GM23338 (cell line): ENCODE data around the gene SLC6A7. TPM values are rescaled to one million over a fixed set of nuclear protein-coding genes. Genes with fewer than 3 reads are reported as not detected.

Experiments
- ATAC-seq: fragments of 200-7000 bp; cut with Tn5 transposase; 3 replicates; pipeline ENCODE4 v1.9.1; 2020
- DNase-seq: peaks from one replicate; pipeline ENCODE4 v3.0.0-alpha.2; 2015; ENCODE audit warnings: low spot score
- H2AFZ ChIP-seq: fragments of 200-600 bp; sonication (generic); 2 replicates; pipeline ENCODE4 v1.8.0; 2016; ENCODE audit warnings: antibody characterized with exemption, mild to moderate bottlenecking, moderate library complexity
- H3F3A ChIP-seq: fragments of 200-600 bp; sonication (generic); replicated peaks from 2 replicates; pipeline ENCODE4 v1.8.0; 2017; ENCODE audit warnings: antibody characterized with exemption, mixed run types, low read depth
- H3K27ac ChIP-seq: fragments of 200-600 bp; sonication (generic); 2 replicates; pipeline ENCODE4 v1.6.1; 2016; ENCODE audit warnings: low read depth
- H3K27me3 ChIP-seq: fragments of 200-600 bp; sonication (generic); 2 replicates; pipeline ENCODE4 v1.8.0; 2016; ENCODE audit warnings: mild to moderate bottlenecking, mixed run types, moderate library complexity; ENCODE audit not compliant: insufficient read depth
- H3K36me3 ChIP-seq: fragments of 200-600 bp; sonication (generic); 2 replicates; pipeline ENCODE4 v1.8.0; 2016; ENCODE audit warnings: mild to moderate bottlenecking; ENCODE audit not compliant: insufficient read depth
- H3K4me1 ChIP-seq: fragments of 200-600 bp; sonication (generic); 2 replicates; pipeline ENCODE4 v1.8.0; 2016; ENCODE audit warnings: mild to moderate bottlenecking, moderate library complexity; ENCODE audit not compliant: insufficient read depth
- H3K4me2 ChIP-seq: fragments of 200-600 bp; sonication (generic); 2 replicates; pipeline ENCODE4 v1.7.1; 2017; ENCODE audit warnings: mixed run types
- H3K4me3 ChIP-seq: fragments of 200-600 bp; sonication (generic); 2 replicates; pipeline ENCODE4 v1.6.1; 2016; ENCODE audit warnings: mixed run types
- H3K79me2 ChIP-seq: fragments of 200-600 bp; sonication (generic); replicated peaks from 2 replicates; pipeline ENCODE4 v1.8.0; 2017; ENCODE audit warnings: mild to moderate bottlenecking; ENCODE audit not compliant: insufficient read depth
- H3K9me2 ChIP-seq: fragments of 200-600 bp; sonication (generic); 2 replicates; pipeline ENCODE4 v1.8.0; 2017; ENCODE audit not compliant: insufficient read depth
- H4K20me1 ChIP-seq: fragments of 200-600 bp; sonication (generic); replicated peaks from 2 replicates; pipeline ENCODE4 v1.8.0; 2017; ENCODE audit warnings: mild to moderate bottlenecking; ENCODE audit not compliant: insufficient read depth
- H3K27ac Mint-ChIP-seq: 2 replicates; pipeline ENCODE4 v1.8.0; 2020; ENCODE audit warnings: inconsistent platforms, mild to moderate bottlenecking, moderate library complexity, mixed read lengths
- H3K27me3 Mint-ChIP-seq: 3 replicates; pipeline ENCODE4 v1.8.0; 2022; ENCODE audit warnings: low read depth, mild to moderate bottlenecking, moderate library complexity, mixed read lengths, inconsistent platforms; ENCODE audit not compliant: insufficient read depth, poor library complexity
- H3K36me3 Mint-ChIP-seq: 3 replicates; pipeline ENCODE4 v1.8.0; 2021; ENCODE audit warnings: low read depth, mild to moderate bottlenecking, inconsistent platforms, moderate library complexity, mixed read lengths
- H3K4me1 Mint-ChIP-seq: 3 replicates; pipeline ENCODE4 v1.8.0; 2020; ENCODE audit warnings: mild to moderate bottlenecking, inconsistent platforms, mixed read lengths
- H3K4me3 Mint-ChIP-seq: 3 replicates; pipeline ENCODE4 v1.8.0; 2021; ENCODE audit warnings: moderate library complexity, mild to moderate bottlenecking, inconsistent platforms, mixed read lengths
- H3K9me3 Mint-ChIP-seq: 3 replicates; pipeline ENCODE4 v1.8.0; 2020; ENCODE audit warnings: moderate library complexity, mild to moderate bottlenecking, inconsistent platforms, mixed read lengths
- CREB1 ChIP-seq: fragments of 250-450 bp; sonication (Bioruptor Pico); IDR thresholded peaks from 2 replicates; pipeline ENCODE4 v1.5.0; 2020; ENCODE audit warnings: low read depth, mild to moderate bottlenecking, moderate library complexity
- EZH2 ChIP-seq: fragments of 200-600 bp; sonication (generic); IDR thresholded peaks from one replicate; pipeline ENCODE4 v1.8.0; 2017; ENCODE audit warnings: antibody characterized with exemption, mild to moderate bottlenecking, low read depth; ENCODE audit not compliant: unreplicated experiment
- EZH2phosphoT487 ChIP-seq: fragments of 200-600 bp; sonication (generic); IDR thresholded peaks from one replicate; pipeline ENCODE4 v1.8.1; 2018; ENCODE audit warnings: antibody characterized with exemption; ENCODE audit not compliant: unreplicated experiment
- NANOG ChIP-seq: IDR thresholded peaks from 2 replicates; pipeline ENCODE4 v1.6.1; 2016; ENCODE audit warnings: antibody characterized with exemption, borderline replicate concordance
- POLR2AphosphoS5 ChIP-seq: IDR thresholded peaks from 2 replicates; pipeline ENCODE4 v1.6.1; 2016; ENCODE audit warnings: antibody characterized with exemption, low read depth
- STAT1 ChIP-seq: IDR thresholded peaks from one replicate; pipeline ENCODE4 v1.6.1; 2016; ENCODE audit warnings: antibody characterized with exemption; ENCODE audit not compliant: unreplicated experiment
- ZNF114 ChIP-seq: fragments of 250-450 bp; sonication (Bioruptor Pico); IDR thresholded peaks from 2 replicates; pipeline ENCODE4 v1.5.0; 2020; ENCODE audit warnings: mild to moderate bottlenecking, moderate library complexity
- ZNF331 ChIP-seq: fragments of 250-450 bp; sonication (Bioruptor Pico); IDR thresholded peaks from 2 replicates; pipeline ENCODE4 v1.5.0; 2020; ENCODE audit warnings: low read depth, mild to moderate bottlenecking, moderate library complexity
- polyA plus RNA-seq: library from polyadenylated mRNA; unstranded; fragments of >200 nt; fragmentation: Nextera tagmentation; extraction: Ambion mirVana; gene quantifications from 2 replicates; pipeline ENCODE4 v1.2.1, GENCODE V29; 2016
- total RNA-seq: library from RNA; depleted of rRNA; stranded (reverse); fragments of >200 nt; shearing (Covaris generic); gene quantifications from 2 replicates; pipeline ENCODE4 v1.2.3, GENCODE V29; 2014
- TF ChIP-seq, protein P1 (sequence below): IDR thresholded peaks from 2 replicates; pipeline ENCODE4 v1.6.1; 2016; ENCODE audit warnings: antibody characterized with exemption
- TF ChIP-seq, protein P2 (sequence below): fragments of 250-450 bp; sonication (Bioruptor Pico); IDR thresholded peaks from 2 replicates; pipeline ENCODE4 v1.5.0; 2020; ENCODE audit warnings: mild to moderate bottlenecking, moderate library complexity

SLC6A7 gene
- total and polyA plus RNA-seq, 2 experiments from 2014 or later = not detected

DNA sequence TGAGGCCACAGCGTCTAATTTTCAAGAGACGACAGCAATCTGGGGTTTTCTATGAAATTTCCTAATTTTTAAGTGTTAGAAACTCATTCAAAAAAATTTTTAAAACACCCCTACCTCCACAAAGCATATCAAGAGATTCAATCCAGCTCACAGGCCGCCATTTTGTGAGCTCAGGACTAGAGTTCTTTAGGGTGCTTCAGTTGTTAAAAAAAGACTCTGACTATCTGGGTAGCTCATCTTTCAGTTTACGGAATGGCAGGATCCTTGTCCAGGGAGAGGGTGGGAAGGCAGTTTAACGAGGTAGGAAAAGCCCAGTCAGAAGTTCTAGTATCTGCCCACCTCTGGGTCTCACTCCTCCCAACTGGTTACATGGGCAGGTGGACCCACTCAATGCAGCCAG, 56.6 kb downstream of the SLC6A7 start:
- H2AFZ ChIP-seq = no peak overlapping the region
- ATAC-seq = no peak
- H3F3A ChIP-seq = no peaks in the 10 kb centered on the region
- no peak for DNase-seq
- no peaks in the 10 kb centered on the region for H3K4me1 ChIP-seq
- H4K20me1 ChIP-seq = no peaks in the 10 kb centered on the region
- Mint-ChIP-seq H3K27ac (no peak overlapping the region), H3K4me3 (no peak overlapping the region), H3K27me3 (peaks cover 8% of the 10 kb centered on the region), H3K36me3 (no peaks in the 10 kb centered on the region), H3K9me3 (no peaks in the 10 kb centered on the region), H3K4me1 (peaks cover 3% of the 10 kb centered on the region; the same call in 1 of the 3 replicates)
- TF ChIP-seq POLR2AphosphoS5 (no peak), NANOG (no peak), STAT1 (no peak), EZH2 (no peak), EZH2phosphoT487 (no peak), CREB1 (CRISPR knock-in tag) (no peak), ZNF114 (CRISPR knock-in tag) (no peak), ZNF331 (CRISPR knock-in tag) (no peak)
- TF ChIP-seq, protein P1, sequence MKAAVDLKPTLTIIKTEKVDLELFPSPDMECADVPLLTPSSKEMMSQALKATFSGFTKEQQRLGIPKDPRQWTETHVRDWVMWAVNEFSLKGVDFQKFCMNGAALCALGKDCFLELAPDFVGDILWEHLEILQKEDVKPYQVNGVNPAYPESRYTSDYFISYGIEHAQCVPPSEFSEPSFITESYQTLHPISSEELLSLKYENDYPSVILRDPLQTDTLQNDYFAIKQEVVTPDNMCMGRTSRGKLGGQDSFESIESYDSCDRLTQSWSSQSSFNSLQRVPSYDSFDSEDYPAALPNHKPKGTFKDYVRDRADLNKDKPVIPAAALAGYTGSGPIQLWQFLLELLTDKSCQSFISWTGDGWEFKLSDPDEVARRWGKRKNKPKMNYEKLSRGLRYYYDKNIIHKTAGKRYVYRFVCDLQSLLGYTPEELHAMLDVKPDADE = no peak
- TF ChIP-seq, protein P2, sequence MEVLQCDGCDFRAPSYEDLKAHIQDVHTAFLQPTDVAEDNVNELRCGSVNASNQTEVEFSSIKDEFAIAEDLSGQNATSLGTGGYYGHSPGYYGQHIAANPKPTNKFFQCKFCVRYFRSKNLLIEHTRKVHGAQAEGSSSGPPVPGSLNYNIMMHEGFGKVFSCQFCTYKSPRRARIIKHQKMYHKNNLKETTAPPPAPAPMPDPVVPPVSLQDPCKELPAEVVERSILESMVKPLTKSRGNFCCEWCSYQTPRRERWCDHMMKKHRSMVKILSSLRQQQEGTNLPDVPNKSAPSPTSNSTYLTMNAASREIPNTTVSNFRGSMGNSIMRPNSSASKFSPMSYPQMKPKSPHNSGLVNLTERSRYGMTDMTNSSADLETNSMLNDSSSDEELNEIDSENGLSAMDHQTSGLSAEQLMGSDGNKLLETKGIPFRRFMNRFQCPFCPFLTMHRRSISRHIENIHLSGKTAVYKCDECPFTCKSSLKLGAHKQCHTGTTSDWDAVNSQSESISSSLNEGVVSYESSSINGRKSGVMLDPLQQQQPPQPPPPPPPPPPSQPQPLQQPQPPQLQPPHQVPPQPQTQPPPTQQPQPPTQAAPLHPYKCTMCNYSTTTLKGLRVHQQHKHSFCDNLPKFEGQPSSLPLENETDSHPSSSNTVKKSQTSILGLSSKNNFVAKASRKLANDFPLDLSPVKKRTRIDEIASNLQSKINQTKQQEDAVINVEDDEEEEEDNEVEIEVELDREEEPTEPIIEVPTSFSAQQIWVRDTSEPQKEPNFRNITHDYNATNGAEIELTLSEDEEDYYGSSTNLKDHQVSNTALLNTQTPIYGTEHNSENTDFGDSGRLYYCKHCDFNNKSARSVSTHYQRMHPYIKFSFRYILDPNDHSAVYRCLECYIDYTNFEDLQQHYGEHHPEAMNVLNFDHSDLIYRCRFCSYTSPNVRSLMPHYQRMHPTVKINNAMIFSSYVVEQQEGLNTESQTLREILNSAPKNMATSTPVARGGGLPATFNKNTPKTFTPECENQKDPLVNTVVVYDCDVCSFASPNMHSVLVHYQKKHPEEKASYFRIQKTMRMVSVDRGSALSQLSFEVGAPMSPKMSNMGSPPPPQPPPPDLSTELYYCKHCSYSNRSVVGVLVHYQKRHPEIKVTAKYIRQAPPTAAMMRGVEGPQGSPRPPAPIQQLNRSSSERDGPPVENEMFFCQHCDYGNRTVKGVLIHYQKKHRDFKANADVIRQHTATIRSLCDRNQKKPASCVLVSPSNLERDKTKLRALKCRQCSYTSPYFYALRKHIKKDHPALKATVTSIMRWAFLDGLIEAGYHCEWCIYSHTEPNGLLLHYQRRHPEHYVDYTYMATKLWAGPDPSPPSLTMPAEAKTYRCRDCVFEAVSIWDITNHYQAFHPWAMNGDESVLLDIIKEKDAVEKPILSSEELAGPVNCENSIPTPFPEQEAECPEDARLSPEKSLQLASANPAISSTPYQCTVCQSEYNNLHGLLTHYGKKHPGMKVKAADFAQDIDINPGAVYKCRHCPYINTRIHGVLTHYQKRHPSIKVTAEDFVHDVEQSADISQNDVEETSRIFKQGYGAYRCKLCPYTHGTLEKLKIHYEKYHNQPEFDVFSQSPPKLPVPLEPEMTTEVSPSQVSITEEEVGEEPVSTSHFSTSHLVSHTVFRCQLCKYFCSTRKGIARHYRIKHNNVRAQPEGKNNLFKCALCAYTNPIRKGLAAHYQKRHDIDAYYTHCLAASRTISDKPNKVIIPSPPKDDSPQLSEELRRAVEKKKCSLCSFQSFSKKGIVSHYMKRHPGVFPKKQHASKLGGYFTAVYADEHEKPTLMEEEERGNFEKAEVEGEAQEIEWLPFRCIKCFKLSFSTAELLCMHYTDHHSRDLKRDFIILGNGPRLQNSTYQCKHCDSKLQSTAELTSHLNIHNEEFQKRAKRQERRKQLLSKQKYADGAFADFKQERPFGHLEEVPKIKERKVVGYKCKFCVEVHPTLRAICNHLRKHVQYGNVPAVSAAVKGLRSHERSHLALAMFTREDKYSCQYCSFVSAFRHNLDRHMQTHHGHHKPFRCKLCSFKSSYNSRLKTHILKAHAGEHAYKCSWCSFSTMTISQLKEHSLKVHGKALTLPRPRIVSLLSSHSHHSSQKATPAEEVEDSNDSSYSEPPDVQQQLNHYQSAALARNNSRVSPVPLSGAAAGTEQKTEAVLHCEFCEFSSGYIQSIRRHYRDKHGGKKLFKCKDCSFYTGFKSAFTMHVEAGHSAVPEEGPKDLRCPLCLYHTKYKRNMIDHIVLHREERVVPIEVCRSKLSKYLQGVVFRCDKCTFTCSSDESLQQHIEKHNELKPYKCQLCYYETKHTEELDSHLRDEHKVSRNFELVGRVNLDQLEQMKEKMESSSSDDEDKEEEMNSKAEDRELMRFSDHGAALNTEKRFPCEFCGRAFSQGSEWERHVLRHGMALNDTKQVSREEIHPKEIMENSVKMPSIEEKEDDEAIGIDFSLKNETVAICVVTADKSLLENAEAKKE (CRISPR knock-in tag) = no peak
- H3K27me3 ChIP-seq = no peaks in the 10 kb centered on the region
- H3K9me2 ChIP-seq = no peaks in the 10 kb centered on the region
- no peaks in the 10 kb centered on the region for H3K36me3 ChIP-seq
- H3K27ac ChIP-seq = no peak overlapping the region
- H3K4me2 ChIP-seq = no peak overlapping the region
- no peaks in the 10 kb centered on the region for H3K79me2 ChIP-seq
- no peak overlapping the region for H3K4me3 ChIP-seq
